Activated CD8-positive, alpha-beta T cell treated with anti-CD3 and anti-CD28 coated beads for 36 hours (primary cell): ENCODE results near the gene F10. TPM values are rescaled to one million over a fixed set of nuclear protein-coding genes. Genes with fewer than 3 reads are reported as not detected.

Experiments used
- ATAC-seq: fragments of 200-7000 bp; cut with Tn5 transposase; one replicate; pipeline ENCODE4 v1.10.0; 2021; ENCODE audit warnings: mild to moderate bottlenecking, moderate library complexity
- CTCF ChIA-PET: fragments of 350-600 bp; sonication (Branson Sonifier 250); formaldehyde crosslinking; loops from one replicate; lab custom pipeline; 2021; ENCODE audit warnings: antibody characterized with exemption; lab: Charles Lee
- POLR2A ChIA-PET: fragments of 350-600 bp; sonication (Branson Sonifier 250); formaldehyde crosslinking; loops from one replicate; lab custom pipeline; 2021; ENCODE audit warnings: antibody characterized with exemption; lab: Charles Lee
- DNase-seq: peaks from one replicate; pipeline ENCODE4 v3.0.0-alpha.2; 2020
- H3K27ac Mint-ChIP-seq: one replicate; pipeline ENCODE4 v1.8.0; 2021; ENCODE audit warnings: mild to moderate bottlenecking, mixed read lengths
- H3K27me3 Mint-ChIP-seq: one replicate; pipeline ENCODE4 v1.8.0; 2021; ENCODE audit warnings: mixed read lengths
- H3K36me3 Mint-ChIP-seq: one replicate; pipeline ENCODE4 v1.8.0; 2021; ENCODE audit warnings: low read depth, mixed read lengths
- H3K4me1 Mint-ChIP-seq: one replicate; pipeline ENCODE4 v1.8.0; 2021; ENCODE audit warnings: low read depth, mixed read lengths
- H3K4me3 Mint-ChIP-seq: one replicate; pipeline ENCODE4 v1.8.0; 2021; ENCODE audit warnings: mild to moderate bottlenecking, moderate library complexity, mixed read lengths
- H3K9me3 Mint-ChIP-seq: one replicate; pipeline ENCODE4 v1.8.0; 2021; ENCODE audit warnings: mixed read lengths
- intact Hi-C: fragments of 100-400 bp; cut with micrococcal nuclease; formaldehyde crosslinking; loops from one replicate; pipeline ENCODE4 v1.10.0; 2022
- total RNA-seq, 2 experiments: library from RNA; stranded (reverse); gene quantifications; one replicate each; pipeline ENCODE4 v1.2.3, GENCODE V29; 2021
- TF ChIP-seq, protein P1 (sequence below): fragments of 200-600 bp; IDR thresholded peaks from one replicate; pipeline ENCODE4 v1.8.0; 2022; ENCODE audit warnings: antibody characterized with exemption, mild to moderate bottlenecking

F10 gene
- total RNA-seq, 2 experiments from 2014 or later, result not detected

DNA sequence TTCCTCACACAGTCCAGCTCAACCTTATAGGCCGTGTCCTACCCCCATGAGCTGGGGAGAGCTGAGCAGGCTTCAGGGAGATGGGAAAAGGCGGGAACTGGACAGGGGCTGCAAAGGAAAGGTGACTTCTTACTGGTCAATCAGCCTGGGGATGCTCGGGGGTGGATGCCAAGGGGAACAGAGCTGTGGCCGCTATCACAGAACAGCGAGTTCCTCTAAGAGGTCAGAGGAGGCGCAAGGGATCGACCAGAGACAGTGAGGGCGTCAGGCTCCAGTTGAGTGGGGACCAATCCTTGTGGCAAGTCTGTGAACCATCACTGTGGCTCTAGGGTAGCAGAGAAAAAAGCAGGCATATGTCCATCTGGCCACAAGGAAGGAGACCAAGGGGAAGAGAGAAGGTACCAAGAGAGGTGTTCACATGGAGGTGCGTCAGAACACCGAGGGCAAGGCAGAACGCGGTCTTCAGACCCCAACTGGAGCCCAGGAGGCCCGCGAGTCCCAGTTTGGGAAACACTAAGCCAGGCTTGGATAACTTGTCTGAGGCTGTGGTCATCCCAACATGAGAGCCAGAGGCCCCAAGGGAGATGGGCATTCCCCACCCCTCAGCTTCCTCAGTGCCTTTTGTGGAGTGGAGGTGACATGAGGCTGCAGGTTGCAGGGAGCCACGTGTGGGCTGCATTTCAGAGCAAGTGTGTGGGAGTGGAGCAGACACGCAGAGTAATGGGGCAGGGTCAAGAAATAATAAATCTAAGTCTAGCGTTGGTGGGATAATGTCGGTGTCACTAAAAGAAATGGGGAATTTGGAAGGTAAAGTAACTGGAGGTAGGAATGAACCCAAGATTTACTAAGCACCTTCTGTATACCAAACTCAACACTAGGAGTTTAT is 3.9 kb downstream of the F10 start:
- Mint-ChIP-seq H3K4me1 (peaks cover 4% of the 10 kb centered on the region), H3K27me3 (peaks cover 31% of the 10 kb centered on the region), H3K9me3 (no peaks in the 10 kb centered on the region), H3K27ac (no peak overlapping the region), H3K4me3 (no peak overlapping the region), H3K36me3 (no peaks in the 10 kb centered on the region)
- intact Hi-C loops, result no loop called here
- POLR2A ChIA-PET, result no interaction called here
- DNase-seq (no peak), ATAC-seq (no peak)
- TF ChIP-seq, protein P1, sequence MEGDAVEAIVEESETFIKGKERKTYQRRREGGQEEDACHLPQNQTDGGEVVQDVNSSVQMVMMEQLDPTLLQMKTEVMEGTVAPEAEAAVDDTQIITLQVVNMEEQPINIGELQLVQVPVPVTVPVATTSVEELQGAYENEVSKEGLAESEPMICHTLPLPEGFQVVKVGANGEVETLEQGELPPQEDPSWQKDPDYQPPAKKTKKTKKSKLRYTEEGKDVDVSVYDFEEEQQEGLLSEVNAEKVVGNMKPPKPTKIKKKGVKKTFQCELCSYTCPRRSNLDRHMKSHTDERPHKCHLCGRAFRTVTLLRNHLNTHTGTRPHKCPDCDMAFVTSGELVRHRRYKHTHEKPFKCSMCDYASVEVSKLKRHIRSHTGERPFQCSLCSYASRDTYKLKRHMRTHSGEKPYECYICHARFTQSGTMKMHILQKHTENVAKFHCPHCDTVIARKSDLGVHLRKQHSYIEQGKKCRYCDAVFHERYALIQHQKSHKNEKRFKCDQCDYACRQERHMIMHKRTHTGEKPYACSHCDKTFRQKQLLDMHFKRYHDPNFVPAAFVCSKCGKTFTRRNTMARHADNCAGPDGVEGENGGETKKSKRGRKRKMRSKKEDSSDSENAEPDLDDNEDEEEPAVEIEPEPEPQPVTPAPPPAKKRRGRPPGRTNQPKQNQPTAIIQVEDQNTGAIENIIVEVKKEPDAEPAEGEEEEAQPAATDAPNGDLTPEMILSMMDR, result no peak
- CTCF ChIA-PET, result no interaction called here

DNA sequence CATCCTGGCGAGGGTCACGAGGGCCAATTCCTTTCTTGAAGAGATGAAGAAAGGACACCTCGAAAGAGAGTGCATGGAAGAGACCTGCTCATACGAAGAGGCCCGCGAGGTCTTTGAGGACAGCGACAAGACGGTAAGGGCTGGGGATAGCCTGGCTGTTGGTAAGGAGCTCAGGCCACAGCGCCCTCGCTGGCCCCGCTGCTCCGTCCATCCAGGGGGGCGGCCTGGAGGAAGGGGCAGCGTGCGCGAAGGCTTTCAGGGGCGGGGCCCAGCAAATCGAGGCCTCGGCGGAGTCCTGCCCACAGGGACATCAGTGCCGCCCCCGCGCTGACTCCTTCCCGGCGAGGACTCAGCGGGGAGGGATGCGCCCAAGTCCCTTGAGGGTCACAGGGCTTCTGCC is 6.9 kb downstream of the F10 start:
- Mint-ChIP-seq H3K9me3 (no peaks in the 10 kb centered on the region), H3K36me3 (no peaks in the 10 kb centered on the region), H3K4me3 (no peak overlapping the region), H3K27me3 (peaks cover 35% of the 10 kb centered on the region), H3K27ac (no peak overlapping the region), H3K4me1 (peaks cover 4% of the 10 kb centered on the region)
- intact Hi-C loops, result no loop called here
- ChIA-PET POLR2A (interaction anchor here (0.5 kb wide), 1 partner anchor 29 kb away, joined by 6 read pairs; no protein-coding TSS in a partner anchor), CTCF (no interaction called here)
- ATAC-seq (no peak), DNase-seq (no peak)
- TF ChIP-seq, protein P1, result no peak

DNA sequence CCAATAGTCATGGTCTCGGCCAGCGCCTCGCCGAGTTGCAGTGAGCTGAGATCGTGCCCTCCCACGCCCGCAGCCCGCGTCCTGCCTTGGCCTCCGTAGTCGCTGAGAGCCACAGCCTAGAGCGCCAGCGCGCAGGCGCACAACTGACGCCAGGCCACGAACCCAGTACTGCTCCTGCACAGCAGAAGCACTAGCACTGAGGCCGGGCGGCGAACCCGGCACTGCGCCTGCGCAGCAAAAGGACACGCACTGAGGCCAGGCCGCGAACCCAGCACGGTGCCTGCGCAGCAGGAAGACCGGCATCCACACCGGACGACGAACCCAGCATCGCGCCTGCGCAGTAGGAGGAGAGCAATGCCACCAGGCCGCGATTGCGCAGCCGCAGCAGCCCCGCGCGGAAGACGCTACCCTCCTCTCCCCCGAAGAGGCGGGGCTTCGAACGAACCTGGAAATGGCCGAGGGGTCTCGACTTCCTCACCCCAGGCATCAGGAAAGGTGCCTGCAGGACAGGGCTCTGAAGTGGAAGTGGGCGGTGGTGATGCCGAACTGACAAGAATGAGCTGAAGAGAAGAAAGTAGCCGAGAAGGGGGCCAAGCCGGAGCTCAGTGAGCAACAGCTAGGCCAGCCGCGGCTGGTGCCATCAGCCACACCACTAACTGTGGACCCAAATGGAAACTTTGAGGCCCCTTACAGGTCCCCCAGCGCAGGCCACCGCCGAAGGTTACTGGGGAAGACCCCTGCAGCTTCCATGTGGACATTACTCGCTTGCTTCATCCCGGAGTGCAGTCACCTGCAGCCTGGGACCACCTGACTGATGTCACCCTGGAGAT is 7.5 kb downstream of the F10 start:
- Mint-ChIP-seq H3K27ac (no peak overlapping the region), H3K36me3 (no peaks in the 10 kb centered on the region), H3K4me1 (peaks cover 4% of the 10 kb centered on the region), H3K9me3 (no peaks in the 10 kb centered on the region), H3K4me3 (peak overlapping the region; percentile 53), H3K27me3 (peaks cover 35% of the 10 kb centered on the region)
- DNase-seq, result peak; percentile 70
- peak; percentile 88 for ATAC-seq
- TF ChIP-seq, protein P1, result no peak
- intact Hi-C loops, result no loop called here
- ChIA-PET POLR2A (interaction anchor here (0.5 kb wide), 1 partner anchor 30 kb away, joined by 6 read pairs; no protein-coding TSS in a partner anchor), CTCF (no interaction called here)

DNA sequence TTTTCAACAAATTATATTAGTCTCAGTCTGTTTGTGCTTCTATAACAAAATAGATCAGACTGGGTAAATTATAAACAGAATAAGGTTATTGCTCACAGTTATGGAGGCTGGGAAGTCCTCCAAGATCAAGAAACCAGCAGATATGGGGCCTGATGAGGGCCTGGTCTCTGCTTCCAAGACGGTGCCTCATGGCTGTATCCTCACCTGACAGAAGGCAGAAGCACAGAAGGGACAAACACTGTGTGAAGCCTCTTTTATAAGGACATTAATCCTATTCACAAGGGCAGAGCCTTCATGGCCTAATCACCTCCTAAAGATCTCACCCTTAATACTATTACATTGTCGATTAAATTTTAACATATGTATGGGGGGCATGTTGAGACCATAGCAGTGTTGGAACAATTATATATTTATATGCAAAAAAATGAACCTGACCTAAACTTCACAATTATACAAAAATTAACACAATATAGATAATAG is 12.7 kb downstream of the F10 start:
- TF ChIP-seq, protein P1, result no peak
- DNase-seq (no peak), ATAC-seq (no peak)
- Mint-ChIP-seq H3K9me3 (no peaks in the 10 kb centered on the region), H3K4me3 (no peak overlapping the region), H3K36me3 (no peaks in the 10 kb centered on the region), H3K27ac (no peak overlapping the region), H3K27me3 (peaks cover 10% of the 10 kb centered on the region), H3K4me1 (no peaks in the 10 kb centered on the region)
- POLR2A ChIA-PET, result no interaction called here
- CTCF ChIA-PET, result no interaction called here
- intact Hi-C loops, result no loop called here
